Endothelial cell (in vitro differentiated cells): Measurements from ENCODE around the gene FOXN1. TPM values are rescaled to one million over a fixed set of nuclear protein-coding genes. Genes with fewer than 3 reads are reported as not detected.
A peak's percentile ranks its signal among the peaks of the same experiment; 100 is the strongest.

Experiments used
- DNase-seq: peaks from one replicate; pipeline ENCODE4 v3.0.0; 2021; ENCODE audit warnings: low spot score
- H3K27ac Mint-ChIP-seq: one replicate; pipeline ENCODE4 v1.8.0; 2021; ENCODE audit warnings: mixed read lengths, inconsistent platforms; ENCODE audit not compliant: unreplicated experiment
- H3K27me3 Mint-ChIP-seq: one replicate; pipeline ENCODE4 v1.8.0; 2021; ENCODE audit warnings: mild to moderate bottlenecking, moderate library complexity, mixed read lengths, inconsistent platforms; ENCODE audit not compliant: unreplicated experiment
- H3K36me3 Mint-ChIP-seq: one replicate; pipeline ENCODE4 v1.8.0; 2021; ENCODE audit warnings: mild to moderate bottlenecking, low read depth, mixed read lengths, inconsistent platforms; ENCODE audit not compliant: unreplicated experiment
- H3K4me1 Mint-ChIP-seq: one replicate; pipeline ENCODE4 v1.8.0; 2021; ENCODE audit warnings: mild to moderate bottlenecking, mixed read lengths, inconsistent platforms; ENCODE audit not compliant: unreplicated experiment
- H3K4me3 Mint-ChIP-seq: one replicate; pipeline ENCODE4 v1.8.0; 2021; ENCODE audit warnings: mild to moderate bottlenecking, mixed read lengths, inconsistent platforms; ENCODE audit not compliant: unreplicated experiment
- H3K9me3 Mint-ChIP-seq: one replicate; pipeline ENCODE4 v1.8.0; 2021; ENCODE audit warnings: mixed read lengths, inconsistent platforms; ENCODE audit not compliant: unreplicated experiment
- total RNA-seq: library from RNA; stranded (reverse); fragmentation: NEBNext Ultra II Directional; extraction: Animal tissue kit (Norgen Biotek cat#: 25700); gene quantifications from one replicate; pipeline ENCODE4 v1.2.1, GENCODE V29; 2021; ENCODE audit not compliant: unreplicated experiment
- TF ChIP-seq, protein P1 (sequence below): fragments of 200-600 bp; sonication (generic); IDR thresholded peaks from one replicate; pipeline ENCODE4 v1.5.0; 2021; ENCODE audit warnings: antibody characterized with exemption; ENCODE audit not compliant: unreplicated experiment

Gene FOXN1
- total RNA-seq, 1 donor from 2014 or later = not detected

DNA sequence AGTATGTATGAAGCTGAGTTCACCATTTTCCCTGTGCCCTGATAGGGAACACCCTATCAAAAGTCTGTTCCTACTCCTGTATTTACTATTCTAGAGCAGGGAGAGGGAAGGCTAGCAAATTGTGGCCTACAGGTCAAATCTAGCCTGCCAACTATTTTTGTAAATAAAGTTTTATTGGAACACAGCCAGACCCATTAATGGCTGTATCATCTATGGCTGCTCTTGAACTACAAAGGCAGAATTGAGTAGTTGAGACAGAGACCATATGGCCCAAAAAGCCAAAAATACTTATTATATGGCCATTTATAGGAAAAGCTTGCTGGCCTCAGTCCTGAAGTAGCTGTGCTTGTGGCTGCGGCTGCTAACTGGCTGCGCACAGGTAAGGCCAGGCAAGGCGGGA lies 74.8 kb downstream of the FOXN1 start:
- TF ChIP-seq, protein P1, sequence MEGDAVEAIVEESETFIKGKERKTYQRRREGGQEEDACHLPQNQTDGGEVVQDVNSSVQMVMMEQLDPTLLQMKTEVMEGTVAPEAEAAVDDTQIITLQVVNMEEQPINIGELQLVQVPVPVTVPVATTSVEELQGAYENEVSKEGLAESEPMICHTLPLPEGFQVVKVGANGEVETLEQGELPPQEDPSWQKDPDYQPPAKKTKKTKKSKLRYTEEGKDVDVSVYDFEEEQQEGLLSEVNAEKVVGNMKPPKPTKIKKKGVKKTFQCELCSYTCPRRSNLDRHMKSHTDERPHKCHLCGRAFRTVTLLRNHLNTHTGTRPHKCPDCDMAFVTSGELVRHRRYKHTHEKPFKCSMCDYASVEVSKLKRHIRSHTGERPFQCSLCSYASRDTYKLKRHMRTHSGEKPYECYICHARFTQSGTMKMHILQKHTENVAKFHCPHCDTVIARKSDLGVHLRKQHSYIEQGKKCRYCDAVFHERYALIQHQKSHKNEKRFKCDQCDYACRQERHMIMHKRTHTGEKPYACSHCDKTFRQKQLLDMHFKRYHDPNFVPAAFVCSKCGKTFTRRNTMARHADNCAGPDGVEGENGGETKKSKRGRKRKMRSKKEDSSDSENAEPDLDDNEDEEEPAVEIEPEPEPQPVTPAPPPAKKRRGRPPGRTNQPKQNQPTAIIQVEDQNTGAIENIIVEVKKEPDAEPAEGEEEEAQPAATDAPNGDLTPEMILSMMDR = no peak

DNA sequence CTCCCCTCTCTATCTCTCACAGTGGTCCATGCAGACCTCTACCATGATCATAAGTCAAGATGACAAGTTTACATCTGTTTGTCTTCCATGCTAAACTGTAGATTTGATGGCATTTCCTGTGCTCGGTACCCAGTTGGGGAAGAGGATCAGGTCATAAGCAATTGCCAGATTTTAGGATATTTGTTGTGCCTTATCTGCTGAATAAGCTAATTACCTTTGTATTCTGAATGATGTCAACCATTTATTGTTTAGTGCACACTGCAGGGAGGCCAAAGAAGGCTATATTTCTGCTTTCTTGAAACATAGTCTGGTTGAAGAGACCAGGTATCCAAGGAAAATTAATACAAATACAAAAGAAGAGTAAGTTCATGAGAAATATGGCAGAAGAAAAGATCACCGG lies 76.4 kb downstream of the FOXN1 start:
- Mint-ChIP-seq H3K27me3 (peaks cover 2% of the 10 kb centered on the region), H3K27ac (no peak overlapping the region), H3K9me3 (no peaks in the 10 kb centered on the region), H3K4me1 (peaks cover 10% of the 10 kb centered on the region), H3K36me3 (peaks cover 23% of the 10 kb centered on the region), H3K4me3 (no peak overlapping the region)
- TF ChIP-seq, protein P1 = no peak
- no peak for DNase-seq

More for the DNA sequence above, 74.8 kb downstream of the FOXN1 start:
- Mint-ChIP-seq H3K27ac (no peak overlapping the region), H3K4me1 (peaks cover 14% of the 10 kb centered on the region), H3K36me3 (peaks cover 22% of the 10 kb centered on the region), H3K9me3 (no peaks in the 10 kb centered on the region), H3K4me3 (no peak overlapping the region), H3K27me3 (peaks cover 5% of the 10 kb centered on the region)
- DNase-seq = no peak

- peaks cover 23% of the 10 kb centered on the region for H3K36me3 Mint-ChIP-seq
- peaks cover 17% of the 10 kb centered on the region for H3K4me1 Mint-ChIP-seq
- H3K4me3 Mint-ChIP-seq = no peak overlapping the region
- H3K27me3 Mint-ChIP-seq = peaks cover 2% of the 10 kb centered on the region
- peak overlapping the region; percentile 31 for H3K27ac Mint-ChIP-seq
- no peaks in the 10 kb centered on the region for H3K9me3 Mint-ChIP-seq
- no peak for DNase-seq
- TF ChIP-seq, protein P1 = no peak
These were observed 78.3 kb downstream of the FOXN1 start for GRCh38 chr17:28584434-28584833.

DNA sequence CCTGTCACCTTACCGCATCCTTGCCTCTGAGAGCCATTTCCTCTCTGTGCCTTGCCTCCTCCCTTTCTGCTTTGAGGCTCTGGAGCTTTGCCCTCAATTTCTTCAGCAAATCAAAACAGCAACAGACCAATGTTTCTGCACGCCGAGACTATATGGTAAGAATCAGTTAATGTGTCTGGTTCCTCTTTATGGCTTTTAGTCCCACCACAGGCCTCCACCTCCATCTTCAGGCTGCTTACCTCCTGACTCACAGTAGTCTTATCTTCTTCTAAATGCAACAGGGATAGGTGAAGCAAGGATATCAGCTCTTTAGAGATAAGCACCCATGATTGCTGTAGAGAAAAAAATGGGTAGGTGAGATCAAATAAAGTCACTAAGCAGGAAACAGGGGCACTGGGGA lies 79.7 kb downstream of the FOXN1 start:
- Mint-ChIP-seq H3K4me1 (peaks cover 17% of the 10 kb centered on the region), H3K27ac (peak overlapping the region; percentile 5), H3K4me3 (no peak overlapping the region), H3K27me3 (no peaks in the 10 kb centered on the region), H3K9me3 (no peaks in the 10 kb centered on the region), H3K36me3 (peaks cover 13% of the 10 kb centered on the region)
- no peak for DNase-seq
- TF ChIP-seq, protein P1 = no peak

Other genes starting within 250 kb of the FOXN1 start
- 59.4 TPM for gene TMEM97, start 187.1 kb upstream of the FOXN1 start, total RNA-seq
- 47.2 TPM for gene IFT20, start 170.9 kb upstream of the FOXN1 start, total RNA-seq
- 104 TPM for gene TNFAIP1, start 170.6 kb upstream of the FOXN1 start, total RNA-seq
- gene POLDIP2, start 148.8 kb upstream of the FOXN1 start, total RNA-seq = 57.2 TPM
- gene SEBOX, start 141.1 kb upstream of the FOXN1 start, total RNA-seq = not detected
- gene VTN, start 136.0 kb upstream of the FOXN1 start, total RNA-seq = not detected
- 5.8 TPM for gene SARM1, start 134.7 kb upstream of the FOXN1 start, total RNA-seq
- 5.3 TPM for gene SLC46A1, start 100.1 kb upstream of the FOXN1 start, total RNA-seq
- gene SLC13A2, start 32.7 kb upstream of the FOXN1 start, total RNA-seq = not detected
- 47.2 TPM for gene UNC119, start 46.3 kb downstream of the FOXN1 start, total RNA-seq
- gene PIGS, start 65.2 kb downstream of the FOXN1 start, total RNA-seq = 53.6 TPM
- gene ALDOC, start 70.5 kb downstream of the FOXN1 start, total RNA-seq = 18.3 TPM
- gene SPAG5, start 92.7 kb downstream of the FOXN1 start, total RNA-seq = 28.5 TPM
- gene RSKR, start 107.8 kb downstream of the FOXN1 start, total RNA-seq = 25.1 TPM
- 203 TPM for gene BLTP2, start 138.8 kb downstream of the FOXN1 start, total RNA-seq
- gene SDF2, start 155.6 kb downstream of the FOXN1 start, total RNA-seq = 52.8 TPM
- gene SUPT6H, start 155.9 kb downstream of the FOXN1 start, total RNA-seq = 87.4 TPM
- 12.0 TPM for gene PROCA1, start 205.5 kb downstream of the FOXN1 start, total RNA-seq
- gene RAB34, start 211.5 kb downstream of the FOXN1 start, total RNA-seq = 72.0 TPM
- gene RPL23A, start 213.6 kb downstream of the FOXN1 start, total RNA-seq = 1,525 TPM
- 2.4 TPM for gene TLCD1, start 219.9 kb downstream of the FOXN1 start, total RNA-seq
- gene NEK8, start 222.4 kb downstream of the FOXN1 start, total RNA-seq = 6.7 TPM
- 166 TPM for gene TRAF4, start 237.7 kb downstream of the FOXN1 start, total RNA-seq